GM23338 (cell line): ENCODE results near the gene OR2V2. TPM values are rescaled to one million over a fixed set of nuclear protein-coding genes. Genes with fewer than 3 reads are reported as not detected.
A peak's percentile ranks its signal among the peaks of the same experiment; 100 is the strongest.

ENCODE experiments used
- ATAC-seq: fragments of 200-7000 bp; cut with Tn5 transposase; 3 replicates; pipeline ENCODE4 v1.9.1; 2020
- DNase-seq: peaks from one replicate; pipeline ENCODE4 v3.0.0-alpha.2; 2015; ENCODE audit warnings: low spot score
- H2AFZ ChIP-seq: fragments of 200-600 bp; sonication (generic); 2 replicates; pipeline ENCODE4 v1.8.0; 2016; ENCODE audit warnings: antibody characterized with exemption, mild to moderate bottlenecking, moderate library complexity
- H3F3A ChIP-seq: fragments of 200-600 bp; sonication (generic); replicated peaks from 2 replicates; pipeline ENCODE4 v1.8.0; 2017; ENCODE audit warnings: antibody characterized with exemption, mixed run types, low read depth
- H3K27ac ChIP-seq: fragments of 200-600 bp; sonication (generic); 2 replicates; pipeline ENCODE4 v1.6.1; 2016; ENCODE audit warnings: low read depth
- H3K27me3 ChIP-seq: fragments of 200-600 bp; sonication (generic); 2 replicates; pipeline ENCODE4 v1.8.0; 2016; ENCODE audit warnings: mild to moderate bottlenecking, mixed run types, moderate library complexity; ENCODE audit not compliant: insufficient read depth
- H3K36me3 ChIP-seq: fragments of 200-600 bp; sonication (generic); 2 replicates; pipeline ENCODE4 v1.8.0; 2016; ENCODE audit warnings: mild to moderate bottlenecking; ENCODE audit not compliant: insufficient read depth
- H3K4me1 ChIP-seq: fragments of 200-600 bp; sonication (generic); 2 replicates; pipeline ENCODE4 v1.8.0; 2016; ENCODE audit warnings: mild to moderate bottlenecking, moderate library complexity; ENCODE audit not compliant: insufficient read depth
- H3K4me2 ChIP-seq: fragments of 200-600 bp; sonication (generic); 2 replicates; pipeline ENCODE4 v1.7.1; 2017; ENCODE audit warnings: mixed run types
- H3K4me3 ChIP-seq: fragments of 200-600 bp; sonication (generic); 2 replicates; pipeline ENCODE4 v1.6.1; 2016; ENCODE audit warnings: mixed run types
- H3K79me2 ChIP-seq: fragments of 200-600 bp; sonication (generic); replicated peaks from 2 replicates; pipeline ENCODE4 v1.8.0; 2017; ENCODE audit warnings: mild to moderate bottlenecking; ENCODE audit not compliant: insufficient read depth
- H3K9me2 ChIP-seq: fragments of 200-600 bp; sonication (generic); 2 replicates; pipeline ENCODE4 v1.8.0; 2017; ENCODE audit not compliant: insufficient read depth
- H4K20me1 ChIP-seq: fragments of 200-600 bp; sonication (generic); replicated peaks from 2 replicates; pipeline ENCODE4 v1.8.0; 2017; ENCODE audit warnings: mild to moderate bottlenecking; ENCODE audit not compliant: insufficient read depth
- H3K27ac Mint-ChIP-seq: 2 replicates; pipeline ENCODE4 v1.8.0; 2020; ENCODE audit warnings: inconsistent platforms, mild to moderate bottlenecking, moderate library complexity, mixed read lengths
- H3K27me3 Mint-ChIP-seq: 3 replicates; pipeline ENCODE4 v1.8.0; 2022; ENCODE audit warnings: low read depth, mild to moderate bottlenecking, moderate library complexity, mixed read lengths, inconsistent platforms; ENCODE audit not compliant: insufficient read depth, poor library complexity
- H3K36me3 Mint-ChIP-seq: 3 replicates; pipeline ENCODE4 v1.8.0; 2021; ENCODE audit warnings: low read depth, mild to moderate bottlenecking, inconsistent platforms, moderate library complexity, mixed read lengths
- H3K4me1 Mint-ChIP-seq: 3 replicates; pipeline ENCODE4 v1.8.0; 2020; ENCODE audit warnings: mild to moderate bottlenecking, inconsistent platforms, mixed read lengths
- H3K4me3 Mint-ChIP-seq: 3 replicates; pipeline ENCODE4 v1.8.0; 2021; ENCODE audit warnings: moderate library complexity, mild to moderate bottlenecking, inconsistent platforms, mixed read lengths
- H3K9me3 Mint-ChIP-seq: 3 replicates; pipeline ENCODE4 v1.8.0; 2020; ENCODE audit warnings: moderate library complexity, mild to moderate bottlenecking, inconsistent platforms, mixed read lengths
- CREB1 ChIP-seq: fragments of 250-450 bp; sonication (Bioruptor Pico); IDR thresholded peaks from 2 replicates; pipeline ENCODE4 v1.5.0; 2020; ENCODE audit warnings: low read depth, mild to moderate bottlenecking, moderate library complexity
- EZH2 ChIP-seq: fragments of 200-600 bp; sonication (generic); IDR thresholded peaks from one replicate; pipeline ENCODE4 v1.8.0; 2017; ENCODE audit warnings: antibody characterized with exemption, mild to moderate bottlenecking, low read depth; ENCODE audit not compliant: unreplicated experiment
- JUNB ChIP-seq: IDR thresholded peaks from one replicate; pipeline ENCODE4 v1.6.1; 2016; ENCODE audit warnings: antibody characterized with exemption; ENCODE audit not compliant: unreplicated experiment
- NANOG ChIP-seq: IDR thresholded peaks from 2 replicates; pipeline ENCODE4 v1.6.1; 2016; ENCODE audit warnings: antibody characterized with exemption, borderline replicate concordance
- POLR2AphosphoS5 ChIP-seq: IDR thresholded peaks from 2 replicates; pipeline ENCODE4 v1.6.1; 2016; ENCODE audit warnings: antibody characterized with exemption, low read depth
- ZNF114 ChIP-seq: fragments of 250-450 bp; sonication (Bioruptor Pico); IDR thresholded peaks from 2 replicates; pipeline ENCODE4 v1.5.0; 2020; ENCODE audit warnings: mild to moderate bottlenecking, moderate library complexity
- polyA plus RNA-seq: library from polyadenylated mRNA; unstranded; fragments of >200 nt; fragmentation: Nextera tagmentation; extraction: Ambion mirVana; gene quantifications from 2 replicates; pipeline ENCODE4 v1.2.1, GENCODE V29; 2016
- total RNA-seq: library from RNA; depleted of rRNA; stranded (reverse); fragments of >200 nt; shearing (Covaris generic); gene quantifications from 2 replicates; pipeline ENCODE4 v1.2.3, GENCODE V29; 2014
- TF ChIP-seq, protein P1 (sequence below), 2 experiments: fragments of 200-600 bp in 1 of 2; sonication (generic) in 1 of 2; conservative IDR thresholded peaks; 2 replicates each; pipeline versions ENCODE4 v1.5.1 to v1.6.1; 2016 to 2017; ENCODE audit warnings: antibody characterized with exemption in 2 of 2, low read depth in 2 of 2, mild to moderate bottlenecking in 2 of 2, moderate library complexity in 1 of 2

Gene OR2V2
- total and polyA plus RNA-seq, 2 experiments from 2014 or later = not detected

DNA sequence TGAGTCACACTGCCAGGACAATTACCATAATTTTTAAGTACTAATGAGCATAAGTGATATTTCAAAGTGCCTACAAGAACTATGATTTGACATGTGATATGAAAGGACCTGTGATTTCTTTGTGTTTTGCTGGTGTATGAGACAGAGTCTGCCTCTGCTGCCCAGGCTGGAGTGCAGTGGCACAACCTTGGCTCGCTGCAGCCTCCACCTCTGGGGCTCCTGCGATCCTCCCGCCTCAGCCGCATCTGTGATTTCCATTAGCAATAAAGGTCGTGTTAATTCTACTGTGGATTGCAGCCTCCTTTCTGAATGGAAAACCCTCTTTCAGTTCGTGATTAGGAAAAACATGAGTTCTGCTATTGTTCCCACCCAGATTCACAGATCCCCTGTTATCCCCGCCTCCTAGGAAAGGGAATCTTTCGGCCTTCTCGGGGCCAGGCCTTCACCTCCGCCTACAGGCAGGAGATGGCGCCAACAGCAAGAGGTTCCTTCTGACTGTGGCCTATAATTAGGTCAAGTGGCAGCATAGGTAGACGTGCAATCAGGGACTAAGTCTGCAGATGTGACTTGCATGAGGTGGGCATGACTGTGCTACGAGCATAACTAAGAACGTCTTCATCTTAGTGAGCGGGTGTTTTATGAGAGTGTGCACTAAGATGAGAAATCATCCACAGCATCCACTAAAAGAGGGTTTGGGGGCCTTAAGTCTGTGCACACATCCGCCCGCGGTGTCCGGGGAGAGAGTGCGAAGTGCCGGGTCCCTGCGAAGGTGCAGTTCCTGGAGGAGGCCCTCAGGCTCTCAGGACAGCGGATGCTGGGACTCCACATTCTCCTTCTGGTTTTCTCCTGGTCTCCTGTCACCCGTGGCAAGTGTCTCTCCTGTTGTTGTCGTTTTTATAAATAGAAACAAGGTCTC, 34.5 kb downstream of the OR2V2 start:
- H3K4me3 ChIP-seq = no peak overlapping the region
- H3K36me3 ChIP-seq = no peaks in the 10 kb centered on the region
- no peaks in the 10 kb centered on the region for H3K79me2 ChIP-seq
- no peaks in the 10 kb centered on the region for H3K9me2 ChIP-seq
- no peaks in the 10 kb centered on the region for H3F3A ChIP-seq
- no peaks in the 10 kb centered on the region for H4K20me1 ChIP-seq
- DNase-seq (peak; percentile 92), ATAC-seq (peak; percentile 73)
- Mint-ChIP-seq H3K27me3 (peaks cover 24% of the 10 kb centered on the region), H3K9me3 (peaks cover 30% of the 10 kb centered on the region), H3K4me1 (peaks cover 3% of the 10 kb centered on the region; the same call in 2 of the 3 replicates), H3K27ac (no peak overlapping the region), H3K4me3 (peak overlapping the region; percentile 28; the same call in 2 of the 3 replicates), H3K36me3 (peaks cover 6% of the 10 kb centered on the region; the same call in 2 of the 3 replicates)
- H3K4me2 ChIP-seq = no peak overlapping the region
- H3K4me1 ChIP-seq = 0 out of 2 replicates have a peak, but pooled peaks cover 4% of the 10 kb centered on the region
- H2AFZ ChIP-seq = peak overlapping the region; percentile 65
- no peaks in the 10 kb centered on the region for H3K27me3 ChIP-seq
- no peak overlapping the region for H3K27ac ChIP-seq
- TF ChIP-seq EZH2 (no peak), JUNB (no peak), CREB1 (CRISPR knock-in tag) (0 out of 2 replicates have a peak, but pooled peaks have one; percentile 8)
- TF ChIP-seq, protein P1, sequence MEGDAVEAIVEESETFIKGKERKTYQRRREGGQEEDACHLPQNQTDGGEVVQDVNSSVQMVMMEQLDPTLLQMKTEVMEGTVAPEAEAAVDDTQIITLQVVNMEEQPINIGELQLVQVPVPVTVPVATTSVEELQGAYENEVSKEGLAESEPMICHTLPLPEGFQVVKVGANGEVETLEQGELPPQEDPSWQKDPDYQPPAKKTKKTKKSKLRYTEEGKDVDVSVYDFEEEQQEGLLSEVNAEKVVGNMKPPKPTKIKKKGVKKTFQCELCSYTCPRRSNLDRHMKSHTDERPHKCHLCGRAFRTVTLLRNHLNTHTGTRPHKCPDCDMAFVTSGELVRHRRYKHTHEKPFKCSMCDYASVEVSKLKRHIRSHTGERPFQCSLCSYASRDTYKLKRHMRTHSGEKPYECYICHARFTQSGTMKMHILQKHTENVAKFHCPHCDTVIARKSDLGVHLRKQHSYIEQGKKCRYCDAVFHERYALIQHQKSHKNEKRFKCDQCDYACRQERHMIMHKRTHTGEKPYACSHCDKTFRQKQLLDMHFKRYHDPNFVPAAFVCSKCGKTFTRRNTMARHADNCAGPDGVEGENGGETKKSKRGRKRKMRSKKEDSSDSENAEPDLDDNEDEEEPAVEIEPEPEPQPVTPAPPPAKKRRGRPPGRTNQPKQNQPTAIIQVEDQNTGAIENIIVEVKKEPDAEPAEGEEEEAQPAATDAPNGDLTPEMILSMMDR (conservative IDR thresholded peaks at IDR 0.05; ENCODE audit: low read depth in 2 of 2) = peak; percentile 87 to 92

DNA sequence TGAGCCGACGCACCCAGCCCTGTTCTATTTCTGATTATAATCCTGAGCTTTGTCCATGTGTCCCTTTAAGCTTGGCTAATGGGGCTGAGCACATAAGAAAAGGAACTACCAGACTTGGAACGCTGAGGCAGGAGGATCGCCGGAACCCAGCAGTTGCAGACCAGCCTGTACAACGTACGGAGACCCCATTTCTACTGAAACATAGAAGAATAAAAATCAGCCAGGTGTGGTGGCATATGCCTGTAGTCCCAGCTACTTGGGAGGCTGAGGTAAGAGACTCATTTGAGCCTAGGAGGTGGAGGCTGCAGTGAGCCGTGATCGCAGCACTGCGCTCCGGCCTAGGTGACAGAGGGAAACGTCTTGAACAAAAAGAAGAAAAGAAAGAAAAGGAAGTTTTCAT, 35.3 kb downstream of the OR2V2 start:
- peaks cover 33% of the 10 kb centered on the region for H3K9me3 Mint-ChIP-seq
- Histone ChIP-seq H2AFZ (no peak overlapping the region), H3K27ac (no peak overlapping the region), H3K27me3 (no peaks in the 10 kb centered on the region), H3K4me1 (0 out of 2 replicates have a peak, but pooled peaks cover 4% of the 10 kb centered on the region), H3K4me3 (no peak overlapping the region), H3K36me3 (no peaks in the 10 kb centered on the region), H3K79me2 (no peaks in the 10 kb centered on the region), H3K9me2 (no peaks in the 10 kb centered on the region), H3F3A (no peaks in the 10 kb centered on the region), H3K4me2 (no peak overlapping the region), H4K20me1 (no peaks in the 10 kb centered on the region)
- peaks cover 5% of the 10 kb centered on the region; the same call in 2 of the 3 replicates for H3K4me1 Mint-ChIP-seq
- TF ChIP-seq POLR2AphosphoS5 (no peak), JUNB (no peak), EZH2 (no peak), NANOG (no peak), ZNF114 (no peak)
- no peak overlapping the region for H3K27ac Mint-ChIP-seq
- H3K27me3 Mint-ChIP-seq = peaks cover 24% of the 10 kb centered on the region
- DNase-seq = no peak
- no peak for ATAC-seq
- peaks cover 9% of the 10 kb centered on the region; the same call in 2 of the 3 replicates for H3K36me3 Mint-ChIP-seq
- H3K4me3 Mint-ChIP-seq = peak overlapping the region; percentile 44; the same call in 2 of the 3 replicates
